HG03432 (cell line): ENCODE data around the gene KRTAP5-11.
"Not testable (repeated sequence)": the region's sequence is repeated elsewhere in the genome, so short reads cannot be mapped to it uniquely, and the experiment has no call there.

Experiments
- ATAC-seq: cut with Tn5 transposase; IDR thresholded peaks from one replicate; pipeline ENCODE4 v1.9.1; 2021; ENCODE audit warnings: mild to moderate bottlenecking, moderate library complexity; ENCODE audit not compliant: unreplicated experiment

The KRTAP5-11 gene

GRCh38 chr11:71534711-71535608 is 47.7 kb downstream of the KRTAP5-11 start:
- not testable (repeated sequence) for ATAC-seq

- no peak for ATAC-seq
Measured at GRCh38 chr11:71532036-71532610, 50.6 kb downstream of the KRTAP5-11 start.
